SU-DHL-6 (cell line): Measurements from ENCODE around the gene NOX4.
"Not testable (repeated sequence)": the region's sequence is repeated elsewhere in the genome, so short reads cannot be mapped to it uniquely, and the experiment has no call there.

Source experiments
- H2AFZ ChIP-seq: fragments of 200-600 bp; sonication (generic); 2 replicates; pipeline ENCODE4 v1.6.1; 2014; ENCODE audit warnings: low read depth, mild to moderate bottlenecking, moderate library complexity, mixed read lengths, antibody characterized with exemption, low read length; ENCODE audit not compliant: severe bottlenecking
- H3F3A ChIP-seq: fragments of 200-600 bp; shearing (Covaris generic); 2 replicates; pipeline ENCODE4 v1.6.0; 2016; ENCODE audit warnings: antibody characterized with exemption, mild to moderate bottlenecking; ENCODE audit not compliant: insufficient read depth
- H3K27ac ChIP-seq: fragments of 200-600 bp; sonication (generic); 2 replicates; pipeline ENCODE4 v1.5.1; 2016; ENCODE audit warnings: low read depth, mild to moderate bottlenecking, low read length, moderate library complexity, mixed read lengths
- H3K27me3 ChIP-seq: fragments of 200-600 bp; sonication (generic), shearing (Covaris generic); 2 replicates; pipeline ENCODE4 v1.6.0; 2014; ENCODE audit warnings: mild to moderate bottlenecking, low read length
- H3K36me3 ChIP-seq: fragments of 200-600 bp; sonication (generic); 2 replicates; pipeline ENCODE4 v1.6.1; 2014; ENCODE audit warnings: mild to moderate bottlenecking, low read length, mixed read lengths
- H3K4me2 ChIP-seq: fragments of 300-600, 200-600 bp; shearing (Covaris generic), sonication (generic); 2 replicates; pipeline ENCODE4 v1.6.0; 2014; ENCODE audit warnings: low read length, low read depth, mild to moderate bottlenecking; ENCODE audit not compliant: poor library complexity, severe bottlenecking
- H3K4me3 ChIP-seq: fragments of 200-600 bp; sonication (generic); 2 replicates; pipeline ENCODE4 v1.5.1; 2014; ENCODE audit warnings: antibody characterized with exemption, low read length, mild to moderate bottlenecking, mixed read lengths; ENCODE audit not compliant: insufficient read depth, poor library complexity, severe bottlenecking
- H3K79me2 ChIP-seq: fragments of 200-600 bp; sonication (generic); 2 replicates; pipeline ENCODE4 v1.6.1; 2014; ENCODE audit warnings: mild to moderate bottlenecking, low read length, moderate library complexity; ENCODE audit not compliant: insufficient read depth
- H3K9ac ChIP-seq: fragments of 200-600 bp; sonication (generic); 2 replicates; pipeline ENCODE4 v1.7.0; 2014; ENCODE audit warnings: mild to moderate bottlenecking, low read length
- H3K9me2 ChIP-seq: fragments of 200-600 bp; sonication (generic); replicated peaks from 2 replicates; pipeline ENCODE4 v1.6.1; 2014; ENCODE audit warnings: low read length; ENCODE audit not compliant: insufficient read depth
- H3K9me3 ChIP-seq: fragments of 200-600 bp; sonication (generic); 2 replicates; pipeline ENCODE4 v1.6.1; 2014; ENCODE audit warnings: low read length, mixed read lengths; ENCODE audit not compliant: insufficient read depth
- H4K20me1 ChIP-seq: fragments of 200-600 bp; sonication (generic); 2 replicates; pipeline ENCODE4 v1.6.1; 2014; ENCODE audit warnings: low read depth, mild to moderate bottlenecking, antibody characterized with exemption, low read length, moderate library complexity, mixed read lengths
- EZH2phosphoT487 ChIP-seq: fragments of 200-600 bp; sonication (generic), shearing (Covaris generic); conservative IDR thresholded peaks from 2 replicates; pipeline ENCODE4 v1.6.1; 2018; ENCODE audit warnings: mild to moderate bottlenecking, antibody characterized with exemption, low read length, moderate library complexity, mixed read lengths
- TF ChIP-seq, protein P1 (sequence below): fragments of 200-600 bp; sonication (generic); IDR thresholded peaks from one replicate; pipeline ENCODE4 v1.5.1; 2017; ENCODE audit warnings: antibody characterized with exemption, mild to moderate bottlenecking, low read length, moderate library complexity; ENCODE audit not compliant: insufficient read depth, poor library complexity, severe bottlenecking

NOX4 gene

DNA sequence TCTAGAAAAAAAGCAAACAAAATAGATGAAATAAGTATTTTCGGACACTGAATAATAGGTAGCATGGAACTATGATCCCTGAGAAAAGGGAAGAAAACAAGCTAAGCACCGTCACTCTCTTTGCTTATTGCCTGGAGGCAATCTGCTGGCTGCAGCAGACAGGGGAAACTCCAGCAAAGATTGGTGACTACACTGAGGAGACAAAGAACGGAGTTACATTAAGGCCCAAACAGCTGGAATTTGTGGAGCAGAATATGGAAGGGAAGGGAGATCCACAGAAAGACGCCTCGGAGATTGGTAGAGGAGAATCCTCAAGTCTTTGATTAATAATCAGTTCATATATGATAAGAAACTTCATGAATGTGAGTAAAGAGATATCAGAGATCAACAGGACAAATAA lies 163.3 kb downstream of the NOX4 start:
- no peaks in the 10 kb centered on the region for H3F3A ChIP-seq
- no peaks in the 10 kb centered on the region for H3K9me3 ChIP-seq
- no peak overlapping the region for H3K27ac ChIP-seq
- H3K4me3 ChIP-seq: no peak overlapping the region
- TF ChIP-seq EZH2phosphoT487: no peak
- TF ChIP-seq, protein P1, sequence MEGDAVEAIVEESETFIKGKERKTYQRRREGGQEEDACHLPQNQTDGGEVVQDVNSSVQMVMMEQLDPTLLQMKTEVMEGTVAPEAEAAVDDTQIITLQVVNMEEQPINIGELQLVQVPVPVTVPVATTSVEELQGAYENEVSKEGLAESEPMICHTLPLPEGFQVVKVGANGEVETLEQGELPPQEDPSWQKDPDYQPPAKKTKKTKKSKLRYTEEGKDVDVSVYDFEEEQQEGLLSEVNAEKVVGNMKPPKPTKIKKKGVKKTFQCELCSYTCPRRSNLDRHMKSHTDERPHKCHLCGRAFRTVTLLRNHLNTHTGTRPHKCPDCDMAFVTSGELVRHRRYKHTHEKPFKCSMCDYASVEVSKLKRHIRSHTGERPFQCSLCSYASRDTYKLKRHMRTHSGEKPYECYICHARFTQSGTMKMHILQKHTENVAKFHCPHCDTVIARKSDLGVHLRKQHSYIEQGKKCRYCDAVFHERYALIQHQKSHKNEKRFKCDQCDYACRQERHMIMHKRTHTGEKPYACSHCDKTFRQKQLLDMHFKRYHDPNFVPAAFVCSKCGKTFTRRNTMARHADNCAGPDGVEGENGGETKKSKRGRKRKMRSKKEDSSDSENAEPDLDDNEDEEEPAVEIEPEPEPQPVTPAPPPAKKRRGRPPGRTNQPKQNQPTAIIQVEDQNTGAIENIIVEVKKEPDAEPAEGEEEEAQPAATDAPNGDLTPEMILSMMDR: no peak
- H3K9ac ChIP-seq: no peak overlapping the region
- no peaks in the 10 kb centered on the region for H3K9me2 ChIP-seq
- H4K20me1 ChIP-seq: no peaks in the 10 kb centered on the region
- no peak overlapping the region for H3K4me2 ChIP-seq
- no peaks in the 10 kb centered on the region for H3K36me3 ChIP-seq
- H3K79me2 ChIP-seq: no peaks in the 10 kb centered on the region
- H2AFZ ChIP-seq: no peak overlapping the region
- H3K27me3 ChIP-seq: no peaks in the 10 kb centered on the region

DNA sequence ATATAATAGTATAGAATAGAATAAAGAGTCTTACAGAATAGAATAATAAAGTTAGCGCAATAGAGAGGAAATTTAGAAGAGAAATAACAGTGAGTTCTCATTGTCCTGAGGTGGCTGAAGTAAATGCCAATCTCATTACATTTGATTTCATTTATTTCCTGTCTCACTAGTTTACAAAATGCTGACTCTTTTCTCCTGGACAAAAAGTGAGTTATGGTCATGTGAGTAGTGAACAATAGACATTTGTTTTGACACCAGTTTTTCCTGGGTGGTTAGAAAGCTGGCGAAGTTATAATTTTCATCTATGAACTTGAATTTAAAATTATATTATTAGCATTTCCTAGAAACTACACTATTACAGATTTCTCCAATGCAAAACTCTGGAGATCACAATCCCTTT lies 169.8 kb downstream of the NOX4 start:
- Histone ChIP-seq H3K4me2 (no peak overlapping the region), H3K36me3 (no peaks in the 10 kb centered on the region), H3K9me2 (no peaks in the 10 kb centered on the region), H3K4me3 (no peak overlapping the region), H3K27me3 (no peaks in the 10 kb centered on the region), H3K9me3 (no peaks in the 10 kb centered on the region), H2AFZ (no peak overlapping the region), H4K20me1 (no peaks in the 10 kb centered on the region), H3K79me2 (no peaks in the 10 kb centered on the region), H3K27ac (no peak overlapping the region), H3K9ac (no peak overlapping the region), H3F3A (no peaks in the 10 kb centered on the region)
- no peak for TF ChIP-seq EZH2phosphoT487
- TF ChIP-seq, protein P1: no peak

DNA sequence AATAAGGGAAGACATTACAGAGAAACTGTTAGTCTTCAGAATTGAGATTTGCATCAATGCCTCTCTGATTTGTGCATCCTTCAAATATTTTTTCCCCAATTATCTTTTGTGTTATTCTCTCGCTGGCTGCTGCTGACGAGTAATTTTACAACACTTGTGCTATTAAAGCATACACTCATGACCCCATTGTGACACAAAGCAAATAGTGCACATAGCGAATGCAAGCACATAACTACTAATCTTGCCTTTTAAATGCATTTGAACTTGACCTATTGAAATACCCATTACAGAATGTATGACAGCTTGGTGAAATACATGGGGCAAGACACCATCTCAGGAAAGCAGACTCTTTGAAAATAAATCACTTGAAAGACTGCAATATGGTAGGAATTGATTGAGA lies 180.6 kb downstream of the NOX4 start:
- not testable (repeated sequence) for H3K27ac ChIP-seq, H4K20me1 ChIP-seq

DNA sequence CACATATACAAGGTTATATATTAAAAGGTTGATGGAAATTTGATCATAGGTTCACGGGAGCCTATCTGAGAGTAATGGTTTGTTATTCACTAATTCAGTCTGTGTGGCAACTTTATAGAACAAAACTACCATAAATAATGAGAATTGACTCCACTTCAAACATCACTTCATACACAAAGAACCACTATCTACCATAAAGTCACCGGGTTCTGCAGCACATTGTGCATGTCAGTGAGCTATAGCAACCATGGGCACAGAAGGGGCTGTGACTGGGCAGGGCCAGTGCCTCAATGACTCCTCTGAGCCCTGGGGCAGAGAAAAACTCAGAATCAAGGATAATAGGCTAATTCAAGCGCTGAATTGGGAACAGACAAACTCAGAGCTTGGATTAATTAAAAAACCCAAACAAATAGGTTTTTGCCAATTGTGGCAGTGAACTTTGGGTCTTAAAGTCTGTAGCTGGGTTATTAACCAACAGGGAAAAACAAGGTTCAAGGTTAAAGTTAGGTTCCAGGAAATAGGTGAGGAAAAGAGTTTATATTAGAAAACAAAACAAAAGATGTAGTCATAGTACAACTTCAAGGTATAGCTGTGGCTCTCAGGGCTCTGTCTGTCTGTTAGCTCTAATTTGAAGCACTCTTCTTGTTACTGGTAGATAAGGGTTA lies 181.7 kb downstream of the NOX4 start:
- not testable (repeated sequence) for H4K20me1 ChIP-seq, H3K27ac ChIP-seq, H3K79me2 ChIP-seq, H3K9me2 ChIP-seq, H3K4me3 ChIP-seq, H3K36me3 ChIP-seq, H2AFZ ChIP-seq, H3K9me3 ChIP-seq, H3K4me2 ChIP-seq, H3K27me3 ChIP-seq, H3K9ac ChIP-seq, H3F3A ChIP-seq

More for the DNA sequence above, 180.6 kb downstream of the NOX4 start:
- H2AFZ ChIP-seq, H3K4me3 ChIP-seq, H3K27me3 ChIP-seq, H3K4me2 ChIP-seq, H3K79me2 ChIP-seq, H3K36me3 ChIP-seq, H3K9ac ChIP-seq, H3K9me3 ChIP-seq, H3F3A ChIP-seq, H3K9me2 ChIP-seq: not testable (repeated sequence)

DNA sequence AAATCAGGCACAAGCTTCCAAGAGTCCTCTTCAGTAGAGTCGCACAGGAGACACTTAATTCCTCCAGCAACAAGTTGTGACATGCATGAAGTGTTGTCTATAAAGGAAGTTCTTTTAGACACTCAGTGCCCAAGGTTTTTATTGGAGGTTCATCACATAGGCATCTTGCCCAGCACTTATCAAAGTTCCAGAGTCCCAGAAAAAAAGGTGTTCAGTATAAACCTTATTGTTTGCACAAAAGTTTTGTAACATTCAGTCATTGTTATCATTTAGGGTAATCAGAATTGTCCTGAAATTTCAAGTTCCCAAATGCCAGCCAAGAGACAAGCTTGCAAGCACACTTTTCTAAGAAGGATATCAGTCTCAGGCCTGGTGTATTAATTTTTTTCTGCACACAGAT lies 182.9 kb downstream of the NOX4 start:
- not testable (repeated sequence) for H3K4me2 ChIP-seq, H2AFZ ChIP-seq, H3K27ac ChIP-seq, H3K79me2 ChIP-seq, H3K9me3 ChIP-seq, H3K9ac ChIP-seq, H4K20me1 ChIP-seq, H3K27me3 ChIP-seq, H3K36me3 ChIP-seq, H3F3A ChIP-seq, H3K9me2 ChIP-seq, H3K4me3 ChIP-seq

DNA sequence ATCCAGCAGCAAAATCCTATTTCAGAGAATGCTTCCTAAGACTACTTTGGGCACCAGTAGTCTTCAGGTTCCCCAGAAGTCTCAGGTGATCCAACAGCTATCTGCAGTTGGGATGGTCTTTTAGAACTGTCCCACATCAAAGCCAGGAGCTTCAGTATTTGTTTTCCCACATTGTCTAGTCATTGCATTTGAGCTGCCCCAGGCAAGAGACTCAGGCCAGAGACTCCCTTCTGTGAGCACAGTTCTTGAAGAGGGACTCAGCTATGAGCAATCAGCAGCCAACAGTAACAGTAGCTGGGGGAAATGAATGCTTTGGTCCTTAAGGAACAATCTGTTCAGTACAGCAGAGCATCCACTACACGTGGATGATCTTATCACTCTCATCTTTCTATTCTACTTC lies 188.1 kb downstream of the NOX4 start:
- not testable (repeated sequence) for H3K9me2 ChIP-seq, H3K27me3 ChIP-seq, H3F3A ChIP-seq, H3K79me2 ChIP-seq, H3K36me3 ChIP-seq, H3K9ac ChIP-seq, H3K9me3 ChIP-seq, H3K4me3 ChIP-seq, H3K4me2 ChIP-seq, H3K27ac ChIP-seq, H4K20me1 ChIP-seq, H2AFZ ChIP-seq
